HG02763 (cell line): ENCODE data around the gene TMOD3.
"Not testable (repeated sequence)": the region's sequence is repeated elsewhere in the genome, so short reads cannot be mapped to it uniquely, and the experiment has no call there.

Experiments
- ATAC-seq: cut with Tn5 transposase; IDR thresholded peaks from one replicate; pipeline ENCODE4 v1.9.1; 2021; ENCODE audit warnings: mild to moderate bottlenecking, moderate library complexity; ENCODE audit not compliant: unreplicated experiment

The TMOD3 gene

GRCh38 chr15:51829376-51830275 lies at the start of gene TMOD3:
TMOD3 (plus strand) TSS chr15:51829653; CDS start chr15:51862885, 33,232 bp downstream.
- ATAC-seq, result peak; percentile 88

- ATAC-seq, result no peak
These were observed 48.8 kb upstream of the TMOD3 start for GRCh38 chr15:51780636-51781035.

- ATAC-seq, result no peak
These were observed 47.9 kb upstream of the TMOD3 start for GRCh38 chr15:51781506-51781905.

- no peak for ATAC-seq
These were observed 47.0 kb upstream of the TMOD3 start for GRCh38 chr15:51782357-51782896.

GRCh38 chr15:51783967-51784366 lies 45.5 kb upstream of the TMOD3 start:
- ATAC-seq, result no peak

- ATAC-seq, result not testable (repeated sequence)
These were observed 42.3 kb upstream of the TMOD3 start for GRCh38 chr15:51787130-51787529.

GRCh38 chr15:51792474-51792873 lies 37.0 kb upstream of the TMOD3 start:
- ATAC-seq, result not testable (repeated sequence)

- no peak for ATAC-seq
These were observed 35.7 kb upstream of the TMOD3 start for GRCh38 chr15:51793521-51794305.

GRCh38 chr15:51796847-51797401 lies 32.5 kb upstream of the TMOD3 start:
- ATAC-seq, result no peak

- ATAC-seq, result no peak
These were observed 31.2 kb upstream of the TMOD3 start for GRCh38 chr15:51798281-51798680.

- ATAC-seq, result no peak
These were observed 29.9 kb upstream of the TMOD3 start for GRCh38 chr15:51799282-51800252.

GRCh38 chr15:51801391-51801835 lies 28.0 kb upstream of the TMOD3 start:
- no peak for ATAC-seq

- ATAC-seq, result no peak
These were observed 26.9 kb upstream of the TMOD3 start for GRCh38 chr15:51802593-51802992.

GRCh38 chr15:51803965-51804364 lies 25.5 kb upstream of the TMOD3 start:
- ATAC-seq, result no peak

- ATAC-seq, result no peak
These were observed 23.3 kb upstream of the TMOD3 start for GRCh38 chr15:51806123-51806522.

GRCh38 chr15:51809457-51809856 lies 20.0 kb upstream of the TMOD3 start:
- no peak for ATAC-seq

- no peak for ATAC-seq
These were observed 16.9 kb upstream of the TMOD3 start for GRCh38 chr15:51812598-51812997.

GRCh38 chr15:51814606-51815005 lies 14.8 kb upstream of the TMOD3 start:
- no peak for ATAC-seq

GRCh38 chr15:51816611-51817010 lies 12.8 kb upstream of the TMOD3 start:
- no peak for ATAC-seq

GRCh38 chr15:51818150-51818549 lies 11.3 kb upstream of the TMOD3 start:
- no peak for ATAC-seq
